ENCODE measurements around the gene COMMD6.

The COMMD6 gene

GRCh38 chr13:75482070-75482819 is 55.4 kb downstream of the COMMD6 start, which contains the start of gene TBC1D4:
Gene TBC1D4, minus strand, starts transcription at chr13:75482169. Its CDS starts 402 bp downstream, at chr13:75481767.
- peak; percentile 92 for DNase-seq (ENCODE audit: low read depth)

- DNase-seq (ENCODE audit: low read depth), result peak; percentile 42
Observed at GRCh38 chr13:75481176-75482069, 56.2 kb downstream of the COMMD6 start.

- peak; percentile 37 for DNase-seq (ENCODE audit: low read depth)
Observed at GRCh38 chr13:75480671-75481175, 56.9 kb downstream of the COMMD6 start.

- peak; percentile 37 for DNase-seq (ENCODE audit: low read depth)
Observed at GRCh38 chr13:75479102-75479740, 58.4 kb downstream of the COMMD6 start.

- DNase-seq (ENCODE audit: low read depth), result no peak
Observed at GRCh38 chr13:75478659-75479058, 59.0 kb downstream of the COMMD6 start.

All from EH (cell line).